ENCODE measurements around the gene SEMA3C.
"Not testable (repeated sequence)": the region's sequence is repeated elsewhere in the genome, so short reads cannot be mapped to it uniquely, and the experiment has no call there.

SEMA3C gene

GRCh38 chr7:80926955-80927354 is 8.1 kb upstream of the SEMA3C start:
- not testable (repeated sequence) for DNase-seq (ENCODE audit: low read depth)

- DNase-seq (ENCODE audit: low read depth) = no peak
These were observed 5.2 kb upstream of the SEMA3C start for GRCh38 chr7:80924090-80924489.

GRCh38 chr7:80923211-80923612 is 4.4 kb upstream of the SEMA3C start:
- DNase-seq (ENCODE audit: low read depth) = no peak

GRCh38 chr7:80922253-80923049 is 3.6 kb upstream of the SEMA3C start:
- no peak for DNase-seq (ENCODE audit: low read depth)

DNA sequence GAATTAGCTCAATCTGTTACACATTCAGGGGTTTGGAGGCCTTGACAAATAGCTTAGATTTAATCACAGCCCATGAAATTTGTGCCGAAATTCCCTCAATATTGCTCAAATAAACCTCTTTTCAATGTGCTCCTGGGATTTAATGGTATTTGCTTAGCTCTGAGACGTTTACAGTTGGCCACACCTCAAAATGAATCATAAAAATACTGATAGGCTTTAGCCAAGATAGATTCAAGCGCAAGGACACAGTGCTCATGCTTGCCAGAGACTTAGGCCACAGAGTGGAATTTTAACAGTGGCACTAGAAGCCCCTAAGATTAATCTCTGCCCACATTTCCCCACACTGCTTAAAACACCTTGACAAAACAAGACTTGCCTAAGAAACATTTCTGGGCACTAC is 2.3 kb upstream of the SEMA3C start:
- DNase-seq (ENCODE audit: low read depth) = no peak

DNA sequence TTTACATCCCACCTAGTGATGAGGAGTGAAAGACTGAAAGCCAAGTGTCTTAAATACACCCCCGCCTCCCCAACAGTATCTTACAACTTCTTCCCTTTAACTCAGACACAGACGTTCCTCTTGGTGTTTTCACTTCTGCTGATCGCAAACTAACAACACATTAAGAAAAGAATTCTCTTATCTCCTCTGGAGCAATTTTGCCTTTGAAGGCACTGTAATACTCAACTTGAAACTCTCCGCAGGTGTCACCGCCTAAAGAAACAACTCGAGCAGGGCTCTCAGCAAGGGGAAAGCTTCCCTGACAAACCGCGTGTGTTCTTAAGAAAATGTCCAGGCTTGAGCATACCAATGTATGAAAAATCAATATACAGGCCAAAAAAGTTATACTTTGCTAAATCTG is 452 bp downstream of the SEMA3C start:
- no peak for DNase-seq (ENCODE audit: low read depth)

GRCh38 chr7:80916770-80917741 is 1.8 kb downstream of the SEMA3C start:
- no peak for DNase-seq (ENCODE audit: low read depth)

DNA sequence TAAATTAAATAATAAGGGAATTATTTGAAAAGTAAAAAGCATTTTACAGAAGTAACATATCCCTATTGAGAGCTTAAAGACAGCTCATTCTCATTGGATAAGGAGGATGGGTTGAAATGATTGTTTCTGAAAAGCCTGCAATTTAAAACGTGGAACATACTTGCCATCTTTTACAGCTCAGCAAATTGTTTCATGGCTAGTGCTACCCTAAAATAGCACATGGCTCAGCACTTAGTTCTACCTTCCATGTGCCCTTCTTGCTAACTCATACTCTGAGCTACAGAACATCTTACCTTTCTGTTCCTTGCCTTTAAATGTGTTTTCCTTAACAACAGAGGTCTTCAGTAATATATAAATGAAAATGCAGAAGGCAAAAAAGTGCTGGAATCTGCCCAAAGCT is 8.6 kb downstream of the SEMA3C start:
- no peak for DNase-seq (ENCODE audit: low read depth)

DNA sequence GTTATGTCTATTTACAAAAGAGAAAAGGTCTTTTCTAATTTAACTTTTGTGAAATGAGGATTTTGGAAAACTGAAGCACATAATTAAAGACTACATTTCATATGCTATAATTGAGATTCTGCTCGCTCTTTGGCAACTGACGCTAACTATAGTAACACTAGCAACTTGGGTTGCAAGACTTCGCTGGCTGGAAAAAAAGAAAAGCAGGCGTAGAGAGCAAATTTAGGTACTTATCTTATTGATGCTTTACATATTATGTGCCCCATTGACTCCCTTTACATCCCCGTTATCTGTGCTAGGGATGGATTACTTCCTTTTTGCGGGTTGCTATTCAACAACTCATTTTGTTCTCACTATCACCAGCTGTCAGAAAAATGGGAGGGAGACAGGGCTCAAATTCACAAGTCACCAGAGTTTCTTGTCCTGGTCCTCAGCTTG is 10.5 kb downstream of the SEMA3C start:
- DNase-seq (ENCODE audit: low read depth) = no peak

DNA sequence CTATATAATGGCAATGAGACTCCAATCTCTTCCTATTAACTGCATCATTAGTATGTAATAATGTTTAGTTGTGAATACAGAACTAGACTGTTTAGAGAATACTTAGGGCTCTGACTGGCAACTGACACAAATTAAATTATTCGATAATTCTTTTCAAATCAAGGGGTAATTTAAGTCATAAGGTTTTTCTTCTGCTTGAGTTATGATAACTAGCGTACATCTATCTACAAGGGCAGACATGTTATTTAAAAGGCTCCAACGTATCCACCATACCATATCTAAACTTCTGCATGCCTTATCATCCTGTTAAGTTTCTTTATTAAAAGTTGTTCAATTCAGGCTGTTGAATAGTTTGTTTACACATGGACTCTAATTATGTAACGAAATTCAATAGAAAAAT is 11.2 kb downstream of the SEMA3C start:
- DNase-seq (ENCODE audit: low read depth) = no peak

GRCh38 chr7:80907141-80907601 is 11.7 kb downstream of the SEMA3C start:
- DNase-seq (ENCODE audit: low read depth) = no peak

GRCh38 chr7:80905334-80905733 is 13.5 kb downstream of the SEMA3C start:
- no peak for DNase-seq (ENCODE audit: low read depth)

- DNase-seq (ENCODE audit: low read depth) = no peak
These were observed 16.0 kb downstream of the SEMA3C start for GRCh38 chr7:80902716-80903308.

GRCh38 chr7:80902019-80902418 is 16.8 kb downstream of the SEMA3C start:
- DNase-seq (ENCODE audit: low read depth) = no peak

DNA sequence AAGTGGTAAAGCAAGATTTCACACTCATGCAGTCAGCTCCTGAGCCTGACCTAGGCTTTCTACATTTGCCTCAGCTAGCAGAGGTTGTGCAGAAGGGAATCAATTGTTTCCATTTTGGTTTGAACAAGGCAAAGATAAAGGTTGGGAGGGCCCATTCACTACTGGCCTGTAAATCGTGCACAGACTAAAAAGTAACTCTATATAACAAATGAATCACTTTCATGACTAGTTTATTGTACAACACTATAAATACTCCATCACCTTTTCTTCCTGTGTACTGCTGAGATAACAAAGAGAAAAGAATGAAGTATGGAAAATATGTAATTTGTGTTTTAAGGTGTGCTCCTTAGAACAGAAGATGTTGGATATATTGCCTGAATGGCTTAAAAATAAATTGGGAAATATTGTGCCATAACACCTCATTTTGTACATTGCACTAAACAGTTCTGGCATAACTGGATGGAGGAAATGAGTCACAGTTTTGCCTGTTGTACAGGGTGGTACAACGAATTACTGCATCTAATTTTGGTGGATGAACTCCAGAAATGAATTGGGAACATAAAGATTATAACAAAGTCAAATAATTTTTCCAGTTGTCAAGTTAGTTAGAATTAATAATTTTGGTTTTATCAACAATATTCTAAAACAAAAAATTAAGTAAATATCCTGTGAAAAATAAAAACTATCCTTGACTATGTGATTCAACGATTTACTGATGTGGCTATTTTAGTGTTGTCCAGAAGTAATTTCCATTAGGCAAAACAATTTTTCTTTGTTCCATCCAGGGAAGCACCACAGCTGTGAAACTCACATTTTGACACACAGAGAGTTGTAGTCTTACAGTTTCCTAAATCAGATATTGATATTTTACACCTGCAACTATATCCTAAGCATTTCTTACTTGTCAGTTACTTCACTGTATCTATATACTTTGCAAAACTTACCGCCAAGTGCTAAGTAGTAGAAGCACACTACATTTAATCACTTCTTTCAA is 18.0 kb downstream of the SEMA3C start:
- no peak for DNase-seq (ENCODE audit: low read depth)

DNA sequence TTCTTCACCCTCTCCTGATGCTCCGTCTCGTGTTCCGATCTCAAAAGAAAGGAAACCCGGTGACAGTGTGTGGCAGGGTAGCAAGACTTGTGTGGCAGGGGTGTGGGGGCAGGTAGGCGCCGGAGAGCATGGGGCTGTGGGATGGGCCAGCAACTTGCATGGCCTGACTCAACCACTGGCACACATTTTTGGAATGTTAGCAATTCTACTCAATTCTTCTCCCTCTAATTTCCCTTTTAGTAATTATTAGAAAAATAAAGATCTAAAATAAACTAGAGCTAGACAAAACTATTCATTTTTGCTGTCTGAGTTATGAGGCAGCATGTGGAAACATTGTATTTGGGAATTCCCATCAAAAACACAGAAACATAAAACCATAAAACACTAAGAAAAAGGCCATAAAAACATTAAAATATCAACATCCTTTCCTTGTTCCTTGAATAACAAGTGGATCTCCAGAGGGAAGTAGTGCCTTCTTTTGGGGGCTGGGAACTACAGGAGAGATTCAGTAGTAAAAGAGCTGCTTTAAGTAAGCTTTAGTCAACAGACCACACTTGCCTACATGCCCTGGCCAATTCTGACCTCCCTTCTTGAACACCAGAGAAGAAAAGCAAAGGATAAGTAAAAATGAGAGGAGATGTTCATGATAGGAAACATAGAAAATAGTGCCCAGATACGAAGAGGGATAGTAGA is 21.8 kb downstream of the SEMA3C start:
- DNase-seq (ENCODE audit: low read depth) = no peak

- DNase-seq (ENCODE audit: low read depth) = no peak
These were observed 23.8 kb downstream of the SEMA3C start for GRCh38 chr7:80895056-80895455.

GRCh38 chr7:80891259-80891544 is 27.6 kb downstream of the SEMA3C start:
- DNase-seq (ENCODE audit: low read depth) = no peak

DNA sequence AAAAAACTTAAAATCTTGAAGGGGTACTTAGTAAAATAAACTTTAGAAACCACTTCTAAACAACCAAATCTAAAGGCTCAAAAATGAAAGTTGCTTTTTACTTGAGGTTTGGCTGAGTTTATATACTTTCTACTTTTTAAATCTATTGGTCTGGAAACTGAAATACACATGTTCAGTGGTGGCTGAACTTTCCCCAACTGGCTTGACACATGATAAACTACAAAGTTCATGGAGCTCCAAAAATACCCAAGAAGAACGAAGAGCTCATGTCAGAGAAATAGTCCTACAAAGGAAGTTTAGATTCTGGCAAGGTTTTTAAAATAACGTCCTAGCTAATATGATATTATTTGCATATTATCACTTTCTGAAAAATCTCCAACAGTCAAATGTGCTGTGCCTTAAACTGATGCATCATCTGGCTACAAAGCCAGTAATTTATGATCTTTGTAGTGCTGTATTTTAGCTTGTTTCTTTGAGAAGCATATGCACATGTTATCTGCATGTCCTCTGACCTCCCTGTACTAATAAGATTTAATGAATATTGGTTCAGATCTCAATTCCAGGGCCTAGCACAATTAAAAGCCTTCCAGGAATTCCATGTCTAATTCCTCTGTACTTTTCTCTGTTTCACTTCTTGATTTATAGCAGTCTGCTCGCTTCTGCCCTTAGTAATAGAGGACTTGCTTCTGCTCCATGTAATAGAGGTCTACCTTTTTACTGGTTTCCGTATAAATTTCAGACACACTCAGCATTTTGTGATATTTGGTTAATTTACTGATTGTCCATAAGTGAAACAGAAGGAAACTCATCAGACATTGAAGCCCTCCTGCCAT is 28.2 kb downstream of the SEMA3C start:
- no peak for DNase-seq (ENCODE audit: low read depth)

DNA sequence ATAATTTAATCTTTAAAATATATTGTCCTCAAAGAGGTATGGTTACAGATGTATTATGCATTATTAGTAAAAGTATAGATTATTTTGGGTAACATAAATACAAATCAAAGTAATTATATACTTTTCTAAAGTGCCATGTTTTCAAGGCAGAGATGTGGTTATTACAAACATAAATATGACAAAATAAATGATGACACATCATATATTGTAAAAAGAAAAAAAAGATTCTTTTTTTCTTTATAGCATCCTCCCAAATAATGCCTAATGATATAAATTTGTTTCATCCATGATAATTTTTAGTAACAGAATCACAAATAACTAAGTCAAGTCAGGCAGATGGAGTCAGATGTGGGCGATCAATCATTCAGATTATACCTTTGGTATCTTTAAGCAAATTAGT is 29.3 kb downstream of the SEMA3C start:
- DNase-seq (ENCODE audit: low read depth) = no peak

Measured in stimulated activated CD8-positive, alpha-beta memory T cell treated with anti-CD3 and anti-CD28 coated beads, Interleukin-15, amount 100 ng/mL, for 24 hours (primary cell).